ENCODE measurements around the gene IRF8. TPM values are rescaled to one million over a fixed set of nuclear protein-coding genes. Genes with fewer than 3 reads are reported as not detected.

The IRF8 gene
- total and polyA plus RNA-seq, 2 donors from 2014 or later = 2.9 to 33.3 TPM

- H3K27ac ChIP-seq (ENCODE audit: low read depth in 2 of 2, low read length in 2 of 2) = no peak overlapping the region
Measured at GRCh38 chr16:85945424-85945751, 46.4 kb downstream of the IRF8 start.

GRCh38 chr16:85946541-85947124 lies 47.7 kb downstream of the IRF8 start:
- no peak for TF ChIP-seq CTCF (IDR thresholded peaks at IDR 0.05; ENCODE audit: borderline replicate concordance, extremely low read depth, insufficient read depth)
- no peak for FAIRE-seq
- DNase-seq = no peak

More at GRCh38 chr16:85945424-85945751, 46.4 kb downstream of the IRF8 start:
- H3K4me1 ChIP-seq (ENCODE audit: control insufficient read depth in 2 of 3, insufficient read depth in 2 of 3, low read depth in 1 of 3, low read length in 3 of 3) = peaks cover 0 to 3% (median 0%) of the 10 kb centered on the region in 3 donors
- intact Hi-C loops (cut with DNase I) = no loop called here
- TF ChIP-seq CTCF (IDR thresholded peaks at IDR 0.05; ENCODE audit: borderline replicate concordance, extremely low read depth, insufficient read depth) = no peak
- no peaks in the 10 kb centered on the region for H3K9me3 ChIP-seq (ENCODE audit: control insufficient read depth in 2 of 3, insufficient read depth in 1 of 3, low read length in 3 of 3)
- DNase-seq (no peak), FAIRE-seq (no peak)
- no peaks in the 10 kb centered on the region for H3K27me3 ChIP-seq (ENCODE audit: control insufficient read depth, insufficient read depth, low read length)
- no peak overlapping the region for H3K4me3 ChIP-seq (ENCODE audit: low read length in 3 of 3)
- H3K36me3 ChIP-seq (ENCODE audit: control insufficient read depth in 2 of 3, insufficient read depth in 3 of 3, low read length in 3 of 3) = no peaks in the 10 kb centered on the region
- no peak overlapping the region for H3K9ac ChIP-seq (ENCODE audit: low read length in 3 of 3)

GRCh38 chr16:85947230-85948137 lies 48.5 kb downstream of the IRF8 start:
- TF ChIP-seq CTCF (IDR thresholded peaks at IDR 0.05; ENCODE audit: borderline replicate concordance, extremely low read depth, insufficient read depth) = no peak
- H3K36me3 ChIP-seq (ENCODE audit: control insufficient read depth in 2 of 3, insufficient read depth in 3 of 3, low read length in 3 of 3) = no peaks in the 10 kb centered on the region
- no peaks in the 10 kb centered on the region for H3K9me3 ChIP-seq (ENCODE audit: control insufficient read depth in 2 of 3, insufficient read depth in 1 of 3, low read length in 3 of 3)
- no peak overlapping the region for H3K9ac ChIP-seq (ENCODE audit: low read length in 3 of 3)
- intact Hi-C loops (cut with DNase I) = no loop called here
- H3K27me3 ChIP-seq (ENCODE audit: control insufficient read depth, insufficient read depth, low read length) = no peaks in the 10 kb centered on the region
- no peaks in the 10 kb centered on the region for H3K4me1 ChIP-seq (ENCODE audit: control insufficient read depth in 2 of 3, insufficient read depth in 2 of 3, low read depth in 1 of 3, low read length in 3 of 3)
- H3K27ac ChIP-seq (ENCODE audit: low read depth in 2 of 2, low read length in 2 of 2) = no peak overlapping the region
- FAIRE-seq (no peak), DNase-seq (no peak)
- no peak overlapping the region for H3K4me3 ChIP-seq (ENCODE audit: low read length in 3 of 3)

More at GRCh38 chr16:85946541-85947124, 47.7 kb downstream of the IRF8 start:
- Histone ChIP-seq H3K27me3 (ENCODE audit: control insufficient read depth, insufficient read depth, low read length) (no peaks in the 10 kb centered on the region), H3K4me3 (ENCODE audit: low read length in 3 of 3) (no peak overlapping the region), H3K36me3 (ENCODE audit: control insufficient read depth in 2 of 3, insufficient read depth in 3 of 3, low read length in 3 of 3) (no peaks in the 10 kb centered on the region), H3K9me3 (ENCODE audit: control insufficient read depth in 2 of 3, insufficient read depth in 1 of 3, low read length in 3 of 3) (no peaks in the 10 kb centered on the region), H3K27ac (ENCODE audit: low read depth in 2 of 2, low read length in 2 of 2) (no peak overlapping the region), H3K9ac (ENCODE audit: low read length in 3 of 3) (no peak overlapping the region), H3K4me1 (ENCODE audit: control insufficient read depth in 2 of 3, insufficient read depth in 2 of 3, low read depth in 1 of 3, low read length in 3 of 3) (no peaks in the 10 kb centered on the region)
- intact Hi-C loops (cut with DNase I) = no loop called here

Data from kidney (tissue), 14 donors.